Thymus (tissue), 11 donors: ENCODE measurements around the gene LSM14B. TPM values are rescaled to one million over a fixed set of nuclear protein-coding genes. Genes with fewer than 3 reads are reported as not detected.
A peak's percentile ranks its signal among the peaks of the same experiment; 100 is the strongest.

ENCODE experiments used
- DNase-seq, 9 donors: peaks; one replicate each; pipeline ENCODE4 v3.0.0-alpha.2; 2013; ENCODE audit warnings: low spot score in 9 of 9, low read depth in 6 of 9, missing footprints in 1 of 9
- H3K27ac ChIP-seq, 2 donors: one replicate each; pipeline ENCODE4 v1.5.1; 2013; ENCODE audit warnings: control low read depth in 1 of 2, low read depth in 1 of 2, low read length in 1 of 2, mild to moderate bottlenecking in 1 of 2, moderate library complexity in 1 of 2
- H3K27me3 ChIP-seq, 2 donors: one replicate each; pipeline ENCODE4 v1.5.1; 2013; ENCODE audit warnings: low read length in 1 of 2; ENCODE audit not compliant: control insufficient read depth in 2 of 2, insufficient read depth in 1 of 2
- H3K36me3 ChIP-seq, 2 donors: one replicate each; pipeline ENCODE4 v1.5.1; 2013; ENCODE audit warnings: low read length in 1 of 2, mild to moderate bottlenecking in 1 of 2, moderate library complexity in 1 of 2; ENCODE audit not compliant: control insufficient read depth in 2 of 2, insufficient read depth in 2 of 2
- H3K4me1 ChIP-seq, 2 donors: one replicate each; pipeline ENCODE4 v1.5.1; 2013; ENCODE audit warnings: low read length in 2 of 2; ENCODE audit not compliant: control insufficient read depth in 2 of 2, insufficient read depth in 2 of 2
- H3K4me3 ChIP-seq, 2 donors: one replicate each; pipeline ENCODE4 v1.5.1; 2013; ENCODE audit warnings: low read length in 2 of 2, control low read depth in 1 of 2, mild to moderate bottlenecking in 1 of 2
- H3K9me3 ChIP-seq, 2 donors: one replicate each; pipeline ENCODE4 v1.5.1; 2013; ENCODE audit warnings: low read length in 1 of 2, mild to moderate bottlenecking in 1 of 2; ENCODE audit not compliant: control insufficient read depth in 2 of 2, insufficient read depth in 1 of 2
- WGBS: extraction: QIAGEN DNeasy Blood & Tissue Kit; methylation state at CpG from one replicate; pipeline ENCODE4 v1.1.7; 2013; 5-methylcytosine and 5-hydroxymethylcytosine counted together
- polyA plus RNA-seq: library from polyadenylated mRNA; stranded (reverse); fragments of 200-250 nt; gene quantifications from one replicate; pipeline ENCODE4 v1.2.3, GENCODE V29; 2013
- total RNA-seq: library from RNA; stranded (reverse); fragments of 120-200 nt; gene quantifications from one replicate; pipeline ENCODE4 v1.2.4, GENCODE V29; 2013
- donor health status: healthy.

LSM14B gene
- total and polyA plus RNA-seq, 2 donors, result 23.1 to 29.9 TPM

DNA sequence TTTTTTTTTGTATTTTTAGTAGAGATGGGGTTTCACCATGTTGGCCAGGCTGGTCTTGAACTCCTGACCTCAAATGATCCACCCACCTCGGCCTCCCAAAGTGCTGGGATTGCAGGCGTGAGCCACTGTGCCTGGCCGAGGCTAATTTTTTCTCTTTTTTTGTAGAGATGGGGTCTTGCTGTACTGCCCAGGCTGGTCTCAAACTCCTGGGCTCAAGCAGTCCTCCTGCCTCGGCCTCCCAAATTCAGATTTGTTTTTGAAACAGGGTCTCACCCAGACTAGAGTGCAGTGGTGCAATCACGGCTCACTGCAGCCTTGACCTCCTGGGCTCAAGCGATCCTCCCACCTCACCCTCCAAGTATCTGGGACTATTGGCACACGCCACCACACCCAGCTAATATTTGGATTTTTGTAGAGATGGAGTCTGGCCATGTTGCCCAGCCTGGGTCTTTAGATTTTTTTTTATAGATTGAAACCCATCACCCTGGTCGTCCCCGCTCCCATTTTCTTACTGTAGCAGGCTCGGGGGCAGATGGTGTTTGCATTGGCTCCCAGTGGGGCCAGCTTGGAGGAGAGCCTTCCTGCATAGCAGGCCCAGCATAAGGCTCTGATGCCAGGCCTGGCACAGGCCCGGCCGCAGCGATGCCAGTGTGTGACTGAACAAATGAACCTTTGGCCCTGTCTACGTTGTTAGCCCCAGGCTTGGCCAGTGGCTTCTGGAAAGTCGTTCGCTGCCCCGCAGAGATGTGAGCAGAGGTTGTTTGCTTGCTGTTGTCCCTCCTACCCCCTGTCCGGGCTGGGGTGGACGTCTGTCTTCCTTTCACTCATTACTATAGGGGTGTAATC, 56.3 kb downstream of the LSM14B start:
- peaks cover 2 to 25% of the 10 kb centered on the region in 2 donors for H3K36me3 ChIP-seq
- no peak overlapping the region for H3K27ac ChIP-seq
- H3K4me1 ChIP-seq, result peaks cover 2% of the 10 kb centered on the region in 2 donors
- no peak for DNase-seq
- WGBS, result 98% methylated on average over 19 of the region's 19 CpGs
- H3K27me3 ChIP-seq, result no peaks in the 10 kb centered on the region
- H3K9me3 ChIP-seq, result no peaks in the 10 kb centered on the region
- no peak overlapping the region for H3K4me3 ChIP-seq

DNA sequence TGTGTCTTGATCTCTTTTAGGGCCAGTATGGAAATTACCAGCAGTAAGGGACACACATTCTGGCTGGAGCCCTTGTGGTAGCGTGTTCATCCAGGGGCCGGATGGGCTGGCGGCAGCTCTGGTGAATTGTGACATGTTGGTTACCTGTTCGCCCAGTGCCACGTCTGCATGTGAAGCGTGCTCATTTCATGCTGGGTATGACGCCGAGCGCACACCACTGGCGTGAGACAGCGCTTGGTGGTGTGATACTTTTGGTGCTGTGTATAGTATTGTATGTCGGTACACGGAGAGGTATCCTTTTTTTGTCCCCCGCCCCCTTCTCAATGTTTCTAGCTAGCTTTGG, 56.9 kb downstream of the LSM14B start:
- Histone ChIP-seq H3K27me3 (no peaks in the 10 kb centered on the region), H3K27ac (no peak overlapping the region), H3K4me1 (peaks cover 5 to 6% of the 10 kb centered on the region in 2 donors), H3K9me3 (no peaks in the 10 kb centered on the region), H3K4me3 (no peak overlapping the region), H3K36me3 (peaks cover 2 to 21% of the 10 kb centered on the region in 2 donors)
- DNase-seq, result no peak
- WGBS, result 98% methylated on average over 14 of the region's 14 CpGs

DNA sequence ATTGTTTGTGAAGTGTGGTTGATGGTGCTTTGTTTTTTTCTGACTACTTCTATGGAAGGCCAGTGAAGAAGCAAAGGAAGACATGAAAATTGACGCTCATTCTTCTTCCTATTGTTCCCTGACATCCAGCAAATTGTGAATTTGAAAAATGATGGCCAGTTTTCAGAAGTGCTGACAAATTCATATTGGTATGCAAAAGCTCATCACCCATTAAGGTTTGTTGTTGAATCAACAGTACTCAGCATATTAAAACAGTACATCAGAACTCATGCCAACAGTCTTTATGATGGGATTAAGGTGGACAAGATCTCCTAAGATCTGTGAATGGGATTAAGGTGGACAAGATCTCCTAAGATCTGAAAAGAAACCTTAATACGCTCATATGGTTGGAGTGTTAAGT, 59.5 kb downstream of the LSM14B start:
- Histone ChIP-seq H3K4me3 (peak overlapping the region; percentile 81 to 92), H3K9me3 (no peaks in the 10 kb centered on the region), H3K27ac (no peak overlapping the region), H3K4me1 (peaks cover 5 to 6% of the 10 kb centered on the region in 2 donors), H3K27me3 (no peaks in the 10 kb centered on the region), H3K36me3 (peaks cover 0 to 6% of the 10 kb centered on the region in 2 donors)
- WGBS, result 99% methylated on average over 2 of the region's 2 CpGs
- no peak for DNase-seq

DNA sequence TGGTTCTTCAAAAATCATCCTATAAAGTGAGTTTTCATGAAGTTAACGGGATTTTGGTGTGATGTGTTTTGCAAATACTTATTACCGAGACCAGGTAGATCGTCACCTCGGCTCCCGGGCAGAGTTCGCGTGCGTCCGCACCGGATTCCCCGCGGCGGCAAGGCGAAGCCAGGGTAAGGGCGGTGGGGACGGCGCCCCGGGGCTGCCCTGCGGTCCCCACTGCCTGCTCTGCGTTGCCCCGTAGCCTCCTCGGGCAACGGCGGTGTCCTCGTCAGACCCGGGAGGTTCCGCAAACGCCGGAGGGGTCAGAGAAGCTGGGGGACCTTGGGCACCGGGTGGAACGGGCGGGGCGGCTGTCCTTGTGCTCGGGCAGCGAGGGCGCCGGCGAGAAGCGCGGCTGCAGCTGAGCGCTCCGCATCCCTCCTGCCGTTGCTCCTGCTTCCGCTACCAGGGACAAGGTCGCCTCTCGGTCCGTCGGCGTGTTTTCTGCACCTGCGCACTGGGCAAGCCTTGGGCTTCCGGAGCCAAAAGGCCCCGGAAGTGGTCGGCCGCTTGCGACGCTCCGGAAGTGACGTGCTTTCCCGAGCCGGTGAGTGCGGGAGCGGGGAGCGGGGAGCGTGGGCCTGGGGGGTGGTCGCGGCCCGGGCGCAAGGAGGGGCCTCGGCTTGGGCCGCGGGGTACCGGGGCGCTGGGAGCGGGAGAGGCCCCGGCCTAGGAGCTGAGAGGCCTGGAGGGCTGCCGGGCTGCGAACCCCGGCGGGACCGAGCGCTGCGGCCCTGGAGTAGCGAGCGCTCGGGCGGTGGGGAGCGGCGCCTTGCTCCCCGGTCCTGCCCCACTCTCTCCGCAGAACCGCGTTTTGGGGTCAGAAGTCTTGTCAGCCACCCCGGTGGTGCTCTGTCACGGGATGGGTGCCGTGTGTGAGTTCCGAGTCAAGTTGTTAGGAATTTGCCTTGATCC, 60.5 kb downstream of the LSM14B start, which contains the start of gene MTG2:
Gene MTG2, plus strand, starts transcription at position 560 of the 957 bp plus-strand sequence. CDS start 10,393 bp downstream, outside the sequence.
- DNase-seq, result peak; percentile 84 to 98 (median 95)
- Histone ChIP-seq H3K36me3 (peaks cover 0 to 6% of the 10 kb centered on the region in 2 donors), H3K4me3 (peak within 1 kb of the TSS; percentile 81 to 92), H3K27me3 (no peaks in the 10 kb centered on the region), H3K9me3 (no peaks in the 10 kb centered on the region), H3K4me1 (peaks cover 6 to 7% of the 10 kb centered on the region in 2 donors), H3K27ac (peak within 1 kb of the TSS; percentile 89 to 99)
- under 1% methylated on average over 96 of the region's 96 CpGs for WGBS

DNA sequence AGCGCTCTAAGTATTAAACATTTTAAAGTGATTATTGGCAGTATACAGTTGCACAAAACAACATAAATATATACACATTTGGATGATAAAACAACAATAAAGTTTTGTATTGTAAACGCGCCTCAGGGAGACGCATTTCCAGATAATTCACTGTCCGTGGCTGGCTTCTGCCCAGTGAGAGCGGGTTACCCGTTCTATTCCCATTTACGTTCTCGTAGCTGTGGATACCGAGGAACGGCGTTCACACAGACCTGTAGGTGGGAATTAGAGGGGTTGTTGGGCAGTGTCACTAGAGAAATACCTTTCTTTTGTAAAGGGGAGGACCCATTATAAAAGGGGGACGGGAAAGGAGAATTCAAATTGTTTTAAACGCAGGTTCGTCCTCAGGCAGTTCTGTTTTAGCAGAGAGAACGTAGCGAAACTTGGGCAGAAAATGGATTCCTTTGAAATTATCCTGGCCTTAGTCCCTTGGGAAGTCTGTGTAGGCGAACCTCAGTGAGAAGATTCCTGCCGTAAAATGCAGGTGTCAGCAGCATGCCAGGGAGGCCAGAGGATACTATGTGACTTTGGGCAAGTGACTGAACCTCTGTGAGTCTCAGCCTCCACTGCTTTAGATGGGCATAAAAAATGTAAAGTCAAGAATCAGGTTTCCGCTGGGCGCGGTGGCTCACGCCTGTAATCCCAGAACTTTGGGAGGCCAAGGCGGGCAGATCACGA, 61.3 kb downstream of the LSM14B start:
- H3K27me3 ChIP-seq, result no peaks in the 10 kb centered on the region
- H3K9me3 ChIP-seq, result no peaks in the 10 kb centered on the region
- H3K27ac ChIP-seq, result peak overlapping the region in 1 of 2 donors; percentile 51
- H3K4me1 ChIP-seq, result peaks cover 6 to 7% of the 10 kb centered on the region in 2 donors
- H3K36me3 ChIP-seq, result peaks cover 0 to 6% of the 10 kb centered on the region in 2 donors
- WGBS, result 36% methylated on average over 25 of the region's 25 CpGs
- DNase-seq, result no peak
- peak overlapping the region; percentile 81 to 92 for H3K4me3 ChIP-seq

Other genes with a start within 250 kb of the LSM14B start
- gene TAF4, start 56.6 kb upstream of the LSM14B start, total RNA-seq, result 3.4 TPM
- gene TAF4, start 56.6 kb upstream of the LSM14B start, polyA plus RNA-seq, result 12.0 TPM
- 362 TPM for gene PSMA7, start 20.9 kb downstream of the LSM14B start, total RNA-seq
- gene PSMA7, start 20.9 kb downstream of the LSM14B start, polyA plus RNA-seq, result 264 TPM
- 6.2 TPM for gene SS18L1, start 21.3 kb downstream of the LSM14B start, total RNA-seq
- gene SS18L1, start 21.3 kb downstream of the LSM14B start, polyA plus RNA-seq, result 22.3 TPM
- 24.8 TPM for gene MTG2, start 60.6 kb downstream of the LSM14B start, total RNA-seq
- gene MTG2, start 60.6 kb downstream of the LSM14B start, polyA plus RNA-seq, result 47.2 TPM
- gene HRH3, start 97.8 kb downstream of the LSM14B start, total RNA-seq, result not detected
- gene HRH3, start 97.8 kb downstream of the LSM14B start, polyA plus RNA-seq, result 0.05 TPM
- 17.4 TPM for gene OSBPL2, start 116.0 kb downstream of the LSM14B start, total RNA-seq
- 27.4 TPM for gene OSBPL2, start 116.0 kb downstream of the LSM14B start, polyA plus RNA-seq
- gene ADRM1, start 180.5 kb downstream of the LSM14B start, total RNA-seq, result 80.9 TPM
- 71.5 TPM for gene ADRM1, start 180.5 kb downstream of the LSM14B start, polyA plus RNA-seq
- 12.8 TPM for gene LAMA5, start 244.8 kb downstream of the LSM14B start, total RNA-seq
- gene LAMA5, start 244.8 kb downstream of the LSM14B start, polyA plus RNA-seq, result 155 TPM